ENCODE measurements around the gene P2RY2. TPM values are rescaled to one million over a fixed set of nuclear protein-coding genes. Genes with fewer than 3 reads are reported as not detected.

P2RY2 gene
- total and polyA plus RNA-seq, 3 experiments from 2014 or later = not detected

GRCh38 chr11:73175551-73176144 lies 42.4 kb upstream of the P2RY2 start:
- Mint-ChIP-seq H3K4me1 (peaks cover 0 to 6% (median 5%) of the 10 kb centered on the region in 3 donors), H3K27ac (peak overlapping the region in 2 of 8 donors; percentile 67 to 79), H3K27me3 (no peaks in the 10 kb centered on the region), H3K4me3 (no peak overlapping the region), H3K9me3 (no peaks in the 10 kb centered on the region), H3K36me3 (no peaks in the 10 kb centered on the region)
- CTCF ChIA-PET = interaction anchor here (3.9 to 4.9 kb wide), 3 partner anchors 11 to 452 kb away, joined by 18 to 51 read pairs (median 42); no protein-coding TSS in a partner anchor
- no peaks in the 10 kb centered on the region for H3K27me3 ChIP-seq (ENCODE audit: insufficient read depth, low read length, poor library complexity, severe bottlenecking)
- POLR2A ChIA-PET = no interaction called here
- no peaks in the 10 kb centered on the region for H3K9me3 ChIP-seq (ENCODE audit: low read length)
- no peaks in the 10 kb centered on the region for H3K36me3 ChIP-seq (ENCODE audit: insufficient read depth, low read length)
- H3K4me3 ChIP-seq (ENCODE audit: low read length) = no peak overlapping the region
- DNase-seq = no peak
- no peaks in the 10 kb centered on the region for H3K4me1 ChIP-seq (ENCODE audit: insufficient read depth, low read length)
- H3K27ac ChIP-seq (ENCODE audit: low read depth, low read length) = no peak overlapping the region

- H3K4me1 Mint-ChIP-seq = peaks cover 0 to 6% (median 5%) of the 10 kb centered on the region in 3 donors
- POLR2A ChIA-PET = interaction anchor here (0.7 kb wide), 1 partner anchor 21 kb away, joined by 5 read pairs; no protein-coding TSS in a partner anchor
- no peak overlapping the region for H3K4me3 Mint-ChIP-seq
- CTCF ChIA-PET = interaction anchor here (1.0 to 4.9 kb wide), 10 partner anchors 10 to 586 kb away, joined by 3 to 51 read pairs (median 8); partner anchors contain the start of gene ATG16L2
- no peak for DNase-seq
- peak overlapping the region in 4 of 8 donors; percentile 31 to 79 (median 58) for H3K27ac Mint-ChIP-seq
- no peaks in the 10 kb centered on the region for H3K27me3 ChIP-seq (ENCODE audit: insufficient read depth, low read length, poor library complexity, severe bottlenecking)
- no peaks in the 10 kb centered on the region for H3K27me3 Mint-ChIP-seq
- H3K9me3 ChIP-seq (ENCODE audit: low read length) = no peaks in the 10 kb centered on the region
- no peaks in the 10 kb centered on the region for H3K36me3 ChIP-seq (ENCODE audit: insufficient read depth, low read length)
- no peaks in the 10 kb centered on the region for H3K9me3 Mint-ChIP-seq
- no peaks in the 10 kb centered on the region for H3K4me1 ChIP-seq (ENCODE audit: insufficient read depth, low read length)
- H3K36me3 Mint-ChIP-seq = no peaks in the 10 kb centered on the region
- H3K4me3 ChIP-seq (ENCODE audit: low read length) = no peak overlapping the region
- H3K27ac ChIP-seq (ENCODE audit: low read depth, low read length) = no peak overlapping the region
Measured at GRCh38 chr11:73176145-73176873, 41.8 kb upstream of the P2RY2 start.

- POLR2A ChIA-PET = interaction anchor here (0.7 kb wide), 1 partner anchor 21 kb away, joined by 5 read pairs; no protein-coding TSS in a partner anchor
- CTCF ChIA-PET = interaction anchor here (1.0 to 4.9 kb wide), 14 partner anchors 9 to 587 kb away, joined by 3 to 51 read pairs (median 6); partner anchors contain the start of genes ATG16L2 and FCHSD2
- no peaks in the 10 kb centered on the region for H3K36me3 Mint-ChIP-seq
- H3K27me3 ChIP-seq (ENCODE audit: insufficient read depth, low read length, poor library complexity, severe bottlenecking) = no peaks in the 10 kb centered on the region
- no peaks in the 10 kb centered on the region for H3K27me3 Mint-ChIP-seq
- H3K27ac Mint-ChIP-seq = peak overlapping the region in 2 of 8 donors; percentile 31 to 69
- no peak for DNase-seq
- no peak overlapping the region for H3K27ac ChIP-seq (ENCODE audit: low read depth, low read length)
- H3K4me1 Mint-ChIP-seq = peaks cover 0 to 6% (median 5%) of the 10 kb centered on the region in 3 donors
- H3K4me3 Mint-ChIP-seq = no peak overlapping the region
- no peak overlapping the region for H3K4me3 ChIP-seq (ENCODE audit: low read length)
- no peaks in the 10 kb centered on the region for H3K9me3 Mint-ChIP-seq
- H3K9me3 ChIP-seq (ENCODE audit: low read length) = no peaks in the 10 kb centered on the region
- H3K36me3 ChIP-seq (ENCODE audit: insufficient read depth, low read length) = no peaks in the 10 kb centered on the region
- H3K4me1 ChIP-seq (ENCODE audit: insufficient read depth, low read length) = no peaks in the 10 kb centered on the region
Measured at GRCh38 chr11:73176874-73177155, 41.3 kb upstream of the P2RY2 start.

GRCh38 chr11:73177380-73177777 lies 40.7 kb upstream of the P2RY2 start:
- Mint-ChIP-seq H3K9me3 (no peaks in the 10 kb centered on the region), H3K27ac (peak overlapping the region in 1 of 8 donors; percentile 66), H3K4me3 (no peak overlapping the region), H3K4me1 (peaks cover 0 to 6% (median 5%) of the 10 kb centered on the region in 3 donors), H3K27me3 (no peaks in the 10 kb centered on the region), H3K36me3 (no peaks in the 10 kb centered on the region)
- H3K9me3 ChIP-seq (ENCODE audit: low read length) = no peaks in the 10 kb centered on the region
- POLR2A ChIA-PET = interaction anchor here (1.3 kb wide), 1 partner anchor 35 kb away, joined by 8 read pairs; the partner anchor contains the start of gene FCHSD2
- H3K4me3 ChIP-seq (ENCODE audit: low read length) = no peak overlapping the region
- H3K27me3 ChIP-seq (ENCODE audit: insufficient read depth, low read length, poor library complexity, severe bottlenecking) = no peaks in the 10 kb centered on the region
- CTCF ChIA-PET = interaction anchor here (0.6 to 4.9 kb wide), 35 partner anchors 8 to 587 kb away, joined by 3 to 51 read pairs (median 4); partner anchors contain the start of genes ATG16L2 and FCHSD2
- no peak overlapping the region for H3K27ac ChIP-seq (ENCODE audit: low read depth, low read length)
- H3K4me1 ChIP-seq (ENCODE audit: insufficient read depth, low read length) = no peaks in the 10 kb centered on the region
- DNase-seq = no peak
- H3K36me3 ChIP-seq (ENCODE audit: insufficient read depth, low read length) = no peaks in the 10 kb centered on the region

- H3K4me3 Mint-ChIP-seq = peak overlapping the region in 1 of 7 donors; percentile 61
- peak; percentile 60 to 84 (median 65) for DNase-seq
- H3K36me3 ChIP-seq (ENCODE audit: insufficient read depth, low read length) = no peaks in the 10 kb centered on the region
- no peaks in the 10 kb centered on the region for H3K9me3 Mint-ChIP-seq
- peak overlapping the region in 1 of 8 donors; percentile 66 for H3K27ac Mint-ChIP-seq
- H3K27me3 ChIP-seq (ENCODE audit: insufficient read depth, low read length, poor library complexity, severe bottlenecking) = no peaks in the 10 kb centered on the region
- POLR2A ChIA-PET = interaction anchor here (1.3 kb wide), 1 partner anchor 36 kb away, joined by 8 read pairs; the partner anchor contains the start of gene FCHSD2
- H3K9me3 ChIP-seq (ENCODE audit: low read length) = no peaks in the 10 kb centered on the region
- no peaks in the 10 kb centered on the region for H3K4me1 ChIP-seq (ENCODE audit: insufficient read depth, low read length)
- H3K27ac ChIP-seq (ENCODE audit: low read depth, low read length) = no peak overlapping the region
- H3K36me3 Mint-ChIP-seq = no peaks in the 10 kb centered on the region
- no peak overlapping the region for H3K4me3 ChIP-seq (ENCODE audit: low read length)
- peaks cover under 1 to 1% of the 10 kb centered on the region in 2 donors for H3K27me3 Mint-ChIP-seq
- peaks cover 0 to 6% (median 5%) of the 10 kb centered on the region in 3 donors for H3K4me1 Mint-ChIP-seq
- CTCF ChIA-PET = interaction anchor here (0.6 to 4.9 kb wide), 38 partner anchors 8 to 588 kb away, joined by 3 to 51 read pairs (median 4); partner anchors contain the start of genes ATG16L2 and FCHSD2
Measured at GRCh38 chr11:73177778-73178539, 40.1 kb upstream of the P2RY2 start.

- DNase-seq = no peak
- Histone ChIP-seq H3K9me3 (ENCODE audit: low read length) (no peaks in the 10 kb centered on the region), H3K27me3 (ENCODE audit: insufficient read depth, low read length, poor library complexity, severe bottlenecking) (no peaks in the 10 kb centered on the region), H3K4me1 (ENCODE audit: insufficient read depth, low read length) (no peaks in the 10 kb centered on the region), H3K27ac (ENCODE audit: low read depth, low read length) (no peak overlapping the region), H3K36me3 (ENCODE audit: insufficient read depth, low read length) (no peaks in the 10 kb centered on the region), H3K4me3 (ENCODE audit: low read length) (no peak overlapping the region)
- H3K4me3 Mint-ChIP-seq = no peak overlapping the region
- no peak overlapping the region for H3K27ac Mint-ChIP-seq
- H3K9me3 Mint-ChIP-seq = no peaks in the 10 kb centered on the region
- H3K4me1 Mint-ChIP-seq = peaks cover 0 to 6% (median 5%) of the 10 kb centered on the region in 3 donors
- POLR2A ChIA-PET = interaction anchor here (0.6 kb wide), 1 partner anchor 307 kb away, joined by 4 read pairs; no protein-coding TSS in a partner anchor
- no peaks in the 10 kb centered on the region for H3K36me3 Mint-ChIP-seq
- peaks cover 3 to 7% of the 10 kb centered on the region in 2 donors for H3K27me3 Mint-ChIP-seq
- CTCF ChIA-PET = interaction anchor here (0.9 to 4.9 kb wide), 18 partner anchors 8 to 589 kb away, joined by 3 to 51 read pairs (median 4); partner anchors contain the start of gene FCHSD2
Measured at GRCh38 chr11:73178681-73179080, 39.4 kb upstream of the P2RY2 start.

GRCh38 chr11:73182824-73183321 lies 35.2 kb upstream of the P2RY2 start:
- H3K9me3 ChIP-seq (ENCODE audit: low read length) = no peaks in the 10 kb centered on the region
- H3K27ac ChIP-seq (ENCODE audit: low read depth, low read length) = no peak overlapping the region
- no peaks in the 10 kb centered on the region for H3K27me3 ChIP-seq (ENCODE audit: insufficient read depth, low read length, poor library complexity, severe bottlenecking)
- Mint-ChIP-seq H3K36me3 (no peaks in the 10 kb centered on the region), H3K27ac (no peak overlapping the region), H3K4me3 (no peak overlapping the region), H3K9me3 (no peaks in the 10 kb centered on the region), H3K4me1 (peaks cover 3 to 9% (median 7%) of the 10 kb centered on the region in 3 donors), H3K27me3 (peaks cover 8 to 19% of the 10 kb centered on the region in 2 donors)
- ChIA-PET POLR2A (no interaction called here), CTCF (no interaction called here)
- peaks cover 3% of the 10 kb centered on the region for H3K4me1 ChIP-seq (ENCODE audit: insufficient read depth, low read length)
- no peak overlapping the region for H3K4me3 ChIP-seq (ENCODE audit: low read length)
- H3K36me3 ChIP-seq (ENCODE audit: insufficient read depth, low read length) = no peaks in the 10 kb centered on the region
- no peak for DNase-seq

Measured in CD8-positive, alpha-beta memory T cell (primary cell).